AG09309 (cell line): Measurements from ENCODE around the gene SSR4.

Source experiments
- DNase-seq: peaks from one replicate; pipeline ENCODE4 v3.0.0-alpha.2; 2010; ENCODE audit warnings: low read depth
- H3K4me3 ChIP-seq: 2 replicates; pipeline ENCODE4 v1.5.1; 2011; ENCODE audit warnings: mild to moderate bottlenecking, low read depth, low read length, moderate library complexity; ENCODE audit not compliant: control insufficient read depth
- TF ChIP-seq, protein P1 (sequence below): IDR thresholded peaks from 2 replicates; pipeline ENCODE4 v1.5.1; 2011; ENCODE audit warnings: mild to moderate bottlenecking, low read depth, low read length, inconsistent platforms; ENCODE audit not compliant: insufficient read depth, control insufficient read depth; ENCODE audit errors: missing control alignments

Gene SSR4

DNA sequence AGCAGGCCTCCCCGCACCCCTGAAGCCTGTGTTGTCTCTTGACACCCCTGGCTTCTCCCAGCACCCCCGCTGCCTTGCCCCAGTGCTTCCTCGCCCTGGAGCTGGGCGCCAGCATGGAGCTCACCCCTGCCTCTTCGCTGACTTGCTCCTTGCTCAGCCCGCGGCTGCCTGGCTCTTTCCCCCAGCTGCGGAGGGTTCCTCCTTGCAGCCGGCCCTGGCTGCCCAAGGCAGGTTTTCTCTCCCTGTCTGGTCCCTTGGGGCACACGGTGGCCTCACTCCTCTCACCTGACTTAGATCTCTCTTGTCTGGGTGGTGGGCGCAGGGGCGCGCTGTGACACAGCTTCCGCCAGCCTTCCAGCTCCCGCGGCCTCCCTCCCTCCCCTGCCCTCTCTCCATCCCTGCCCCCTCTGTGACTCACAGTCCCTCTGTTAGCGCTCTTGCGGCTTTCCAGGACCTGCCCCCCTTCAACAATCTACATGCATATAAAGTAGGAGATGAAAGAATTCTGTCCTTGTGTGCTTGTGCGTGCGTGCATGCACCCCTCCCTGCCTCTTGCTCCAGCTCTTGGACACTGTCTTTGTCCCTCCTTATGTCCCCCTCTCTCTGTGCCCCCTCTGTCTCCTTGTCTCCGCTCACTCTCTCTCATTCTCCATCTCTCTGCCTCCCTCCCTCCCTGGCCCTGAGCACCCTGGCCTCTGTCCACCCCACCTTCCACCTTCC lies 28.2 kb upstream of the SSR4 start:
- TF ChIP-seq, protein P1, sequence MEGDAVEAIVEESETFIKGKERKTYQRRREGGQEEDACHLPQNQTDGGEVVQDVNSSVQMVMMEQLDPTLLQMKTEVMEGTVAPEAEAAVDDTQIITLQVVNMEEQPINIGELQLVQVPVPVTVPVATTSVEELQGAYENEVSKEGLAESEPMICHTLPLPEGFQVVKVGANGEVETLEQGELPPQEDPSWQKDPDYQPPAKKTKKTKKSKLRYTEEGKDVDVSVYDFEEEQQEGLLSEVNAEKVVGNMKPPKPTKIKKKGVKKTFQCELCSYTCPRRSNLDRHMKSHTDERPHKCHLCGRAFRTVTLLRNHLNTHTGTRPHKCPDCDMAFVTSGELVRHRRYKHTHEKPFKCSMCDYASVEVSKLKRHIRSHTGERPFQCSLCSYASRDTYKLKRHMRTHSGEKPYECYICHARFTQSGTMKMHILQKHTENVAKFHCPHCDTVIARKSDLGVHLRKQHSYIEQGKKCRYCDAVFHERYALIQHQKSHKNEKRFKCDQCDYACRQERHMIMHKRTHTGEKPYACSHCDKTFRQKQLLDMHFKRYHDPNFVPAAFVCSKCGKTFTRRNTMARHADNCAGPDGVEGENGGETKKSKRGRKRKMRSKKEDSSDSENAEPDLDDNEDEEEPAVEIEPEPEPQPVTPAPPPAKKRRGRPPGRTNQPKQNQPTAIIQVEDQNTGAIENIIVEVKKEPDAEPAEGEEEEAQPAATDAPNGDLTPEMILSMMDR, result no peak
- DNase-seq, result no peak
- H3K4me3 ChIP-seq, result peak overlapping the region; percentile 53

DNA sequence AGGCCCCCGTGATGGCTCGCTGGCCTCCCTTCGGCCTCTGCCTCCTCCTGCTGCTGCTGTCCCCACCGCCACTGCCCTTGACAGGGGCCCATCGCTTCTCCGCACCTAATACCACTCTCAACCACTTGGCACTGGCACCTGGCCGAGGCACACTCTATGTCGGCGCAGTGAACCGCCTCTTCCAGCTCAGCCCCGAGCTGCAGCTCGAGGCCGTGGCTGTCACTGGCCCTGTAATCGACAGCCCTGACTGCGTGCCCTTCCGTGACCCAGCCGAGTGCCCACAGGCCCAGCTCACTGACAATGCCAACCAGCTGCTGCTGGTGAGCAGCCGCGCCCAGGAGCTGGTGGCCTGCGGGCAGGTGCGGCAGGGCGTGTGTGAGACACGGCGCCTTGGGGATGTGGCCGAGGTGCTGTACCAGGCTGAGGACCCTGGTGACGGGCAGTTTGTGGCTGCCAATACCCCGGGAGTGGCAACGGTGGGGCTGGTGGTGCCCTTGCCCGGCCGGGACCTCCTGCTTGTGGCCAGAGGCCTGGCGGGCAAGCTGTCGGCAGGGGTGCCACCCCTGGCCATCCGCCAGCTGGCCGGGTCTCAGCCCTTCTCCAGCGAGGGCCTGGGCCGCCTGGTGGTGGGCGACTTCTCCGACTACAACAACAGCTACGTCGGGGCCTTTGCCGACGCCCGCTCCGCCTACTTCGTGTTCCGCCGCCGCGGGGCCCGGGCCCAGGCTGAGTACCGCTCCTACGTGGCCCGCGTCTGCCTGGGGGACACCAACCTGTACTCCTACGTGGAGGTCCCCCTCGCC lies 27.4 kb upstream of the SSR4 start:
- TF ChIP-seq, protein P1, result no peak

DNA sequence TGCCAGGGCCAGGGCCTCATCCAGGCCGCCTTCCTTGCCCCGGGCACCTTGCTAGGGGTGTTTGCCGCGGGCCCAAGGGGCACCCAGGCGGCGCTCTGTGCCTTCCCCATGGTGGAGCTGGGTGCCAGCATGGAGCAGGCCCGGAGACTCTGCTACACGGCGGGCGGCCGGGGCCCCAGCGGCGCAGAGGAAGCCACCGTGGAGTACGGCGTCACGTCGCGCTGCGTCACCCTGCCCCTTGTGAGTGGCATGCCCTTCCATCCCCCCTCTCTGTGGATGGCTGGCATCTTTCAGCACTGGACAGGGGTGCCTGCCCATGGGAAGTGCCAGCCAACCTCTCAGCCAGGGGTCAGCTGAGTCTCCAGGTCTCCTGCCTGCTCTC lies 26.8 kb upstream of the SSR4 start:
- H3K4me3 ChIP-seq, result no peak overlapping the region
- TF ChIP-seq, protein P1, result no peak
- no peak for DNase-seq

More for the DNA sequence above, 27.4 kb upstream of the SSR4 start:
- no peak for DNase-seq
- no peak overlapping the region; the same call in 1 of the 2 replicates for H3K4me3 ChIP-seq

DNA sequence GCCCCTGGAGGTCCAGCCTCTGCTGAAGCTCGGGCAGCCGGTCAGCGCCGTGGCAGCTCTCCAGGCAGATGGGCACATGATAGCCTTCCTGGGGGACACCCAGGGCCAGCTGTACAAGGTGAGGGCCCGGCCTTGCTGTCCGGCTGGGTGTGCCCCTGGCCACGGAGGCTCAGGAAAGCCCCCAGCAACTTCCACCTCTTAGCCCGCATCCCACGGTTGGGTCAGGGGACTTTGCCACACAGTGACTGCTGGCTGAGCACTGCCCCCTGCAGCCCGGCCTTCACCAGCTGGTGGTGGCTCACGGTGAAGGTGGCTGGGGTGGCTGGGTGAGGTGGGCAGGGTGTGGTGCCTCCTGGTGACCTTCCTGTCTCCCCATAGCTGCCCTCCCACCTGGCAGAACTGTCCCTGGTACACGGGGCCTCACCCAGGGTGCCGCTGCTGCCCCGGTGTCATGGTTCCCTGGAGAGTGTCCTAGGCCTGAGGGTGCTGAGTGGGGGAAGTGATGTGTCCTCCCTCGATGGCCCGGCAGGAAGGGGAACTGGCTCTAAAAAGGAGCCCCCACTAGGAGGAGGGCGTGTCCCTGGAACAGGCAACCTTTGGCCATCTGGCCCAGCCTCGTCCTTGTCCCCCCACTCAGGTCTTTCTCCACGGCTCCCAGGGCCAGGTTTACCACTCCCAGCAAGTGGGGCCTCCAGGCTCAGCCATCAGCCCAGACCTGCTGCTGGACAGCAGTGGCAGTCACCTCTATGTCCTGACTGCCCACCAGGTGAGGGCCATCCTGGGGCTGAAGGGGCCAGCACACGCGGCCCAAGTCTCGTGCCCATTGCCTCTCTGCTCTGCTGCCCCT lies 25.9 kb upstream of the SSR4 start:
- H3K4me3 ChIP-seq, result no peak overlapping the region
- TF ChIP-seq, protein P1, result no peak
- no peak for DNase-seq

DNA sequence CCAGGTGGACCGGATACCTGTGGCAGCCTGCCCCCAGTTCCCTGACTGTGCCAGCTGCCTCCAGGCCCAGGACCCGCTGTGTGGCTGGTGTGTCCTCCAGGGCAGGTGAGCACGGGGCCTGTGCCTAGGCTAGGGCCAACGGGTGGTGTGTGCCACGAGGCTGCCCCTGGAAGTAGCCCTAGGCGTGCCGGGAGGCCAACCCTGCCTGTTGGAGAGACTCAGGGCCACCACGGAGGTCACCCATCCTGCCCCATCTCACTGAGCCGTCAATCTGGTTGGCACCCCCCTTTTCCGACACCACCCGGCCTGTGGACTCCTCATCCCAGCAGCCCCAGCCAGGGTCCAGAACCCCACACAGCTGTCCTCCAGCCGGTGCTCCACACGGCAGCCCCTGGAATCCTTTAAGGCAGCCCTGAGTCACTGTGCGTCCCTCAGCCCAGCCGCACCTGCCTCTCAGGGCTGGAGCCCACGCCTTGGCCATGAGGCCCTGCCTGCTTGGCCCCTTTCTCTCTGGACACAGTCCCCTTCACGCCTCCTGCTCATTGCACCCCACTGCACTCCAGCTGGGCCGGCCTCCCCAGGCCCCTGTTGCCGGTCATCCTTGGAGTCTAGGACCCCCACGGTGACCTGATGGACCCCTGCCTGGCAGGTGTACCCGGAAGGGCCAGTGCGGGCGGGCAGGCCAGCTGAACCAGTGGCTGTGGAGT lies 25.2 kb upstream of the SSR4 start:
- DNase-seq, result no peak
- no peak overlapping the region for H3K4me3 ChIP-seq
- TF ChIP-seq, protein P1, result no peak
